ENCODE results near the gene MAP7D3. TPM values are rescaled to one million over a fixed set of nuclear protein-coding genes. Genes with fewer than 3 reads are reported as not detected.

MAP7D3 gene
- total and polyA plus RNA-seq, 10 of the 15 experiments (the other 5 are each of a cell fraction or from before 2014, with no cell fraction given): 9.1 to 24.0 (median 11.0) TPM

DNA sequence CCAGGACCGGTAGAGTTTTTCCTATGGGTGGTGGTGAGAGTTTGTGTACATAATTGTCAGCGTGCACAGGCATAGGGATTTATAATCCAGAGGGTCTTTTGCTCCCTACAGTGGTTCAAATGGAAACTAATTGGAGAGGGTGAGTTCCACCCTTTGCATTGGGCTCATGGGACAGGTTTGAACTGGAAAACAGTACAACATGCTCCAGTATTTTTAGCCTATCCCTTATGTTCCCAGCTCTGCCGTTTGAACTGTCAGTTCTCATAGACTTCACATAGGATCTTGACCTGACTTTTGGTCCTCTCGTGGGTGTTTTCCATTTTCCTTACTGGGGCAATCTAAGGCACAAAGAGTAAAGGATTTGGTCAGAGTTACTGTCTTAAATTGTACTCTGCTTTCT is 72.1 kb downstream of the MAP7D3 start:
- DNase-seq (ENCODE audit: low read depth, low spot score) (no peak), ATAC-seq (no peak), FAIRE-seq (no peak)
- no TSS peak for BruUV-seq (replicated peaks)
- ChIA-PET RAD21 (ENCODE audit: unreplicated experiment) (no interaction called here), SMC1A (ENCODE audit: uncharacterized antibody, unreplicated experiment) (no interaction called here), CTCF (no interaction called here), POLR2A (interaction anchor here (0.5 kb wide), 1 partner anchor 17 kb away, joined by 3 read pairs; no protein-coding TSS in a partner anchor)
- no peak overlapping the region for H3K9ac ChIP-seq (ENCODE audit: control insufficient read depth, insufficient read depth, low read length)
- TF ChIP-seq BHLHE40 (IDR thresholded peaks at IDR 0.05; ENCODE audit: borderline replicate concordance in 1 of 2, low read depth in 2 of 2, low read length in 1 of 2): no peak
- no peak for TF ChIP-seq RBBP5 (conservative IDR thresholded peaks at IDR 0.05)
- TF ChIP-seq CBFB (IDR thresholded peaks at IDR 0.05; ENCODE audit: low read depth): no peak
- no peak for TF ChIP-seq SMC3 (IDR thresholded peaks at IDR 0.05; ENCODE audit: borderline replicate concordance, low read length)
- no peak for TF ChIP-seq MTA2 (IDR thresholded peaks at IDR 0.05; ENCODE audit: low read depth)
- no peak for TF ChIP-seq POLR2AphosphoS5 (IDR thresholded peaks at IDR 0.05; ENCODE audit: low read length)
- TF ChIP-seq, protein P1, sequence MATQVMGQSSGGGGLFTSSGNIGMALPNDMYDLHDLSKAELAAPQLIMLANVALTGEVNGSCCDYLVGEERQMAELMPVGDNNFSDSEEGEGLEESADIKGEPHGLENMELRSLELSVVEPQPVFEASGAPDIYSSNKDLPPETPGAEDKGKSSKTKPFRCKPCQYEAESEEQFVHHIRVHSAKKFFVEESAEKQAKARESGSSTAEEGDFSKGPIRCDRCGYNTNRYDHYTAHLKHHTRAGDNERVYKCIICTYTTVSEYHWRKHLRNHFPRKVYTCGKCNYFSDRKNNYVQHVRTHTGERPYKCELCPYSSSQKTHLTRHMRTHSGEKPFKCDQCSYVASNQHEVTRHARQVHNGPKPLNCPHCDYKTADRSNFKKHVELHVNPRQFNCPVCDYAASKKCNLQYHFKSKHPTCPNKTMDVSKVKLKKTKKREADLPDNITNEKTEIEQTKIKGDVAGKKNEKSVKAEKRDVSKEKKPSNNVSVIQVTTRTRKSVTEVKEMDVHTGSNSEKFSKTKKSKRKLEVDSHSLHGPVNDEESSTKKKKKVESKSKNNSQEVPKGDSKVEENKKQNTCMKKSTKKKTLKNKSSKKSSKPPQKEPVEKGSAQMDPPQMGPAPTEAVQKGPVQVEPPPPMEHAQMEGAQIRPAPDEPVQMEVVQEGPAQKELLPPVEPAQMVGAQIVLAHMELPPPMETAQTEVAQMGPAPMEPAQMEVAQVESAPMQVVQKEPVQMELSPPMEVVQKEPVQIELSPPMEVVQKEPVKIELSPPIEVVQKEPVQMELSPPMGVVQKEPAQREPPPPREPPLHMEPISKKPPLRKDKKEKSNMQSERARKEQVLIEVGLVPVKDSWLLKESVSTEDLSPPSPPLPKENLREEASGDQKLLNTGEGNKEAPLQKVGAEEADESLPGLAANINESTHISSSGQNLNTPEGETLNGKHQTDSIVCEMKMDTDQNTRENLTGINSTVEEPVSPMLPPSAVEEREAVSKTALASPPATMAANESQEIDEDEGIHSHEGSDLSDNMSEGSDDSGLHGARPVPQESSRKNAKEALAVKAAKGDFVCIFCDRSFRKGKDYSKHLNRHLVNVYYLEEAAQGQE (IDR thresholded peaks at IDR 0.05; ENCODE audit: low read depth, low read length): no peak
- no peak overlapping the region for H2AFZ ChIP-seq (ENCODE audit: control insufficient read depth, low read depth, low read length)
- peaks cover 0 to 2% of the 10 kb centered on the region in 2 experiments; a peak in 1 of 4 replicates for H3K27me3 ChIP-seq (replicated peaks in 1 of 2; ENCODE audit: control insufficient read depth in 2 of 2, insufficient read depth in 2 of 2, low read length in 1 of 2)
- WGBS (ENCODE audit: insufficient coverage, insufficient replicate concordance, low lambda C conversion rate, missing lambda C conversion rate): 27% methylated on average over 4 of the region's 4 CpGs
- H3K79me2 ChIP-seq (ENCODE audit: control insufficient read depth, insufficient read depth, low read length): no peaks in the 10 kb centered on the region
- H4K20me1 ChIP-seq (ENCODE audit: control insufficient read depth, insufficient read depth): no peaks in the 10 kb centered on the region
- no peak overlapping the region for H3K27ac ChIP-seq (ENCODE audit: control insufficient read depth, insufficient read depth)
- in situ Hi-C loops (cut with MboI) (no loop called here), intact Hi-C loops (cut with micrococcal nuclease; ENCODE audit: unreplicated experiment) (no loop called here)
- no peaks in the 10 kb centered on the region for H3K36me3 ChIP-seq (ENCODE audit: control insufficient read depth in 2 of 2, insufficient read depth in 2 of 2, low read length in 1 of 2)
- H3K4me1 ChIP-seq (ENCODE audit: control insufficient read depth, insufficient read depth, low read length): no peaks in the 10 kb centered on the region
- H3K9me3 ChIP-seq (replicated peaks; ENCODE audit: control insufficient read depth, insufficient read depth, low read length): no peaks in the 10 kb centered on the region
- H3K4me3 ChIP-seq: no peak overlapping the region
- H3K4me2 ChIP-seq (ENCODE audit: control insufficient read depth, insufficient read depth): no peak overlapping the region

All from GM12878 (cell line).